Measurements from ENCODE around the gene ELF3.
"Not testable (repeated sequence)": the region's sequence is repeated elsewhere in the genome, so short reads cannot be mapped to it uniquely, and the experiment has no call there.

ELF3 gene

DNA sequence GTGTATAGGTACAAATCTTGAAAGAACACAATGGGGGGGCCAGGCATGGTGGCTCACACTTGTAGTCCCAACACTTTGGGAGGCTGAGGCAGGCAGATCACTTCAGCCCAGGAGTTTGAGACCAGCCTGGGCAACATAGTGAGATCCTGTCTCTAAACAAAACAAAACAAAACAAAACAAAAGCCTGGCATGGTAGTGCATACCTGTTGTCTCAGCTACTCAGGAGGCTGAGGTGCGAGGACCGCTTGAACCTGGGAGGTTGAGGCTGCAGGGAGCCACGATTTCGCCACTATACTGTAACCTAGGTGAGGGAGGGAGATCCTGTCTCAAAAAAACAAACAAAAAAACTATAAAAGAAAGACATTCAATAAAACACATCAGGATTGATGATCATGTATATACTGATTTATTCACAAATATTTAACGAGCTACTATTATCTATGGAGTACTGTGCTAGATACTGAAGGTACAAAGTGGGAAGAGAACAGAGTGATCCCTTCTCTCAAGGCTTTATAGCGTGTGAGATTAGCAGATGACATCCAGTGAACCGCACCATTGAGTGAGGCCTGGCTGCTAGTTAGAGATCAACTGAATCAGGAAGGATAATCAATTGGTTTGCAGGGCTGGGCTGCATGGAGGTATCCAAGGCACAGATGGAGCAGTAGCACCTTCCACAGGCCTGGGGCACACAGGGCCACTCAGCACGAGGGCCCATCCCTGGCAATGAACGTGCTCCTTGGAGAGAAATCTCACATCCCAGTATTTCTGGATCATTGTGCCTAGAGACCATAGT is 26.4 kb downstream of the ELF3 start:
- DNase-seq: no peak

DNA sequence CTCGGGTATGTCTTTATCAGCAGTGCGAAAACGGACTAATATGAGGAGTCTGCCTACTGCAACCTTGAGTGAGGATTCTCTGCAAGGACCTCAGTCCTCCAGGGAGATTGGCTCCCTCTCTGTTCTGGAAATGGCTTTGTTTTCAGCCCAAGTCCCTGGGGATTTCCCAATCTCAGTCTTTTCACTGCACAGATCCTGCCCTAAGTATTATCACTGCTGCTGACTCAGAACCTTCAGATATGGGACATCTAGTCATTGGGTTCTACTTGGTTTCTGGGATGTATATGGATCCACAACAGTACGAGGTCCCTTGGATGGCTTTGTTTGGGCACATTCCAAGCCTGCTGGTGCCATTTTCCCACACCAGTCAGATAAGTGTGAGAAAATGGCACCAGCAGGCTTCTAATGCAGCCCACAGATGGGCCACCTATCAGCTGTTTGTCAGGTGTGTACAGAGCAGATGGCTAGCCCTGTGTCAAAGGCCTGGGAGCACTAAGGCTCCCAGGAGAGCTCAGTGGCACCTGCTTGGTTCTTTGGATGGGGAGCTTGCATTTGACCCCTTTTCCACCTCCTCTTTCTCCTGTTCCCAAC is 27.4 kb downstream of the ELF3 start:
- DNase-seq: peak; percentile 53

DNA sequence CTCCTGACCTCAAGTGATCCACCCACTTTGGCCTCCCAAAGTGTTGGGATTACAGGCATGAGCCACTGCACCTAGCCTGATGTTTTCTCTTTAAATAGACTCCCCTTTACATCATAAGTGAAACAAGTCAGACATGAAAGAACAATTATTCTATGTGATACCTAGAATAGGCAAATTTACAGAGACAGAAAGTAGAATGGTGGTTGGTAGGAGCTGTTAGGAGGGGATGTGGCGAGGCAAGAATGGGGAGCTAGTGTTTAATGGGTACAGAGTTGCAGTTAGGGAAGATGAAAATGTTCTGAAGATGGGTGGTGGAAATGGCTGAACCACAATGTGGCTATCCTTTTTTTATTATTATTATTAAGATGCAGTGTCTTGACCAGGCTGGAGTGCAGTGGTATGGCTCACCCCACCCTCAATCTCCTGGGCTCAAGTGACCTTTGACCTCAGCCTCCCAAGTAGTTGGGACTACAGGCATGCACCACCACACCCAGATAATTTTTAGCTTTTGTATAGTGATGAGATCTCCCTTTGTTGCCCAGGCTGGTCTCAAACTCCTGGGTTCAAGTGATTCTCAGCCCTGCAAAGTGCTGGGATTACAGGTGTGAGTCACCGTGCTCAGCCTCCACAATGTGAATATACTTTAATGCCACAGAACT is 28.4 kb downstream of the ELF3 start:
- no peak for DNase-seq

DNA sequence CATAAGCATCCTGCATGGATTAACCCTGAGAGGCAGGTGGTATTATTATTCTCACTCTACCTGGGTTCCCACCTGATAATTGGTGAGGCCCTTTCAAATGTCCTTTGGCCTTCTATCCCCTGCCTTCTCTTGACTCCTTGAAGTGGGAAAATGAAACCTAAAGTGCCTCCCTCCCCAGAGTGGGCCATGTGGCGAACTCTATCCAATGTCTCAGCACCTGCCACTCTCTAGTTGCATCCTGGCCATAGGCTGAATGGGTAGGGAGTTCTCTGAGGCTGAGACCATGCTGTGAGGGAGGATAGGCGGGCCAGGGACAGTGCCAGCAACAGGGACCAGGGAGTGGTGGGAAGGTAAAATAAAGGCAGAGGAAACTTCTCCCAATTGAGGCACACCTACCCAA is 35.3 kb downstream of the ELF3 start:
- no peak for DNase-seq

DNA sequence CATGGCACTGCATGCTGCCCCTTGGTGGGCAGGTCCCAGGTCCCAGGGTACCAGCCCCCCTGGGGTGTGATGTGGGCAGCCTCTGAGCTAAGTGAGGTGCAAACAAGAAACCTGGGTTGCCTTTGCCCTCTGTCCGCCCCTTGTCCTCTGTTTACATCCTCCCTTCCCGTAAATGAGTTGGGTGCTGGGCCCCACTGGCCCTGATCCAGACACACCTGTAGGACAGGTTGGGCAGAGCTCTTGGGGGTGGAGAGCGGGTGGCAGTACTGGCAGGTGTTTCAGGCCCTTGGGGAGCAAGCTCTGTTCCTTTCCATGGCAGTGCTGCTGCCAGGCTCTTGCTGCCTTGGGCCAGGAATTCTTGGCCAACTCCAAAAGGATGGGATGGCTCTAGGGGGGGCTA is 35.8 kb downstream of the ELF3 start:
- DNase-seq: no peak

DNA sequence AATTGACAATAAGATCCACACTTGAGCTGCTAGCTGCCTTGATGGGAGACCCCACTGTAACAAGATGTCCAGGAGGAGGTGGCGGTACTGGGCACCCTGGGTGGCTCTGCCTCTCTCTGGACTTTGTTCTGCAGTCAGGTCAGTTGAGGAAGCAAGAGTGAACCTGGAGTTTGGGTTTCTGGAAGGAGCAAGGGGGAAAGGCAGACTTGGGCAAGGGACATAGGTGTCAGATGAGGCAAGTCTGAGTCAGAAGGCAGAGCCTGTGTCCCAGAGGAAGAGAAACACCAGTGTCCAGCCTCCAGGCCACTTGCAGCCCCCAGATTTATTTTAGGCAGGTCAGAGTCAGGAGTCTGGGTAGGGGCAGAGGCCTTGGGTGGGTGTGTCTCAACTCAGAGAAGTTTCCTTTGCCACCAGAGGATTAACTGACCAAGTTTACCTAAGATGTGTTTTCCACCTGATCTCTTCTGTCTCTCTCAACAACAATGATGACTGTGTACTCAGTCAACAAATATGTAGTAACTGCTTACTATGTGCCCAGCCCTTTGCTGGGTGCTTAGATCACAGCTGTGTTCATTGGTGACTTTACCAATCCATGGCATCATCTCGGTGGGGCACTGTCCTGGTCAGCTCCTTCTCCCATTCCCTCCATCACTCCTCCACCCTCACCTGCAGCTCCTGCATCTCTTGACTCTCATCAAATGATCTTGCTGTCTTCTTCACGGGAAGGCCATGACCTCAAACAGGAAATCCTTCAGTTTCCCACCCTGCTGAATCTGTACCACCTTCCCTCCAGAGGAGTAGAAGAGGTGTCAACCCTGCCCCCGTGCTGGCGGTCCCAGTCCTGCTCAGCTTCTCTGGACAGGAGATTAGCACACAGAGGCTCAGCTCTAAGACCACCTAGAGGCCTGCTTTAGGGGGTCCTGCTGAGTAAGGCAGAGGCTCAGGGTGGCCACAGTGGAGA is 36.6 kb downstream of the ELF3 start:
- DNase-seq: no peak

DNA sequence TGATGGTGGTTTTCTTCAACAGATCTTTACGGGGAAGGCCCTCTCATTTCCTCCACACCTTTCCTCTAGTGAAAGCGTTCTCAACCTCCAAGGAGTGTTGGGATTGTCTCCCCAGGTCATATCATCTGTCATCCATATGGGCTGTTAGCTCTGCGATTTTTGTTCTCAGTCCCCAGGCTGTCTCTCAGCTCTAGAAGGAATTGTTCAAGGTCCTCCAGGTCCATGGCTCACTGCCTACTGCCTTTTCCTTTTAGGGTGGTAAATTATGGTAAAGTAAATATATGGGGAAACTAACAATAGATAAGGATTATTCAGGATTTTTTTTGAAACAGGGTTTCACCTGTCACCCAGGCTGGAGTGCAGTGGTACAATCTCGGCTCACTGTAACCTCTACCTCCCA is 37.6 kb downstream of the ELF3 start:
- DNase-seq: no peak

DNA sequence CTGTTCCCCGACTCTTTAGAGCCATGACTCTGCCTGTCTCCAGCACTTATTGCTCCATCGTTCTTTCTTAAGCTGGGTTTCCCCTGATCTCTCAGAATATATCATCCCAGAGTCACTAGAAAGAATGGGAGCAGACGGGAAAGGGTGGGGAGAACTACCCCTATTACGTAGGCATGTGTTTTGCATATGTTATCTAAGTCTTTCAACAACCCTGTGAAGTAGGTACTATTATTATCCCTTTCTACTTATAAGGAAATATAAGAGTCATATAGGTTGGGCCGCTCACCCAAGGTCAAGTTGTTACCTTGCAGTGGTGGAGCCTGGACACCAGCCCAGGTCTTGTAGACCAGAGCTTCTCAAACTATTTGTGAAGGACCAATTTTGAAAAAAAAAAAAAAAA is 38.7 kb downstream of the ELF3 start:
- DNase-seq: no peak

DNA sequence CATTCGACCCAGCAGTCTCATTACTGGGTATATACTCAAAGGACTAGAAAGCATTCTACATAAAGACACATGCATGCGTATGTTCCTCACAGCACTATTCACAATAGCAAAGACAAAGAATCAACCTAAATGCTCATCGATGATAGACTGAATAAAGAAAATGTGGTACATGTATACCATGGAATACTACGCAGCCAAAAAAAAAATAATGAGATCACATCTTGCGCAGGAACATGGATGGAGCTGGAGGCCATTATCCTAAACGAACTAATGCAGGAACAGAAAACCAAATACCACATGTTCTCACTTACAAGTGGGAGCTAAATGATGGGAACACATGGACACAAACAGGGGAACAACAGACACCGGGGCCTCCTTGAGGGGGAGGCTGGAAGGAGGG is 43.7 kb downstream of the ELF3 start:
- DNase-seq: no peak

DNA sequence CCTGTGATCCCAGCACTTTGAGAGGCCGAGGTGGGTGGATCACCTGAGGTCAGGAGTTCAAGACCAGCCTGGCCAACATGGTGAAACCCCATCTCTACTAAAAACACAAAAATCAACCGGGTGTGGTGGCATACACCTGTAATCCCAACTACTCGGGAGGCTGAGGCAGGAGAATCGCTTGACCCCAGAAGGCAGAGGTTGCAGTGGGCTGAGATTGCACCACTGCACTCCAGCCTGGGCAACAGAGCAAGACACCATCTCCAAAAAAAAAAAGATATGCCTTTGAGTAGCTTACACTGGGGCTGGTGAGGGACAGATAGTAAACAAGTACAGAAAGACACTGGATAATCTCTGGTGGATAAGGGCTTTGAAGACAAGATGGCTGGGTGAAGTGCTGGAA is 44.3 kb downstream of the ELF3 start:
- DNase-seq: not testable (repeated sequence)

DNA sequence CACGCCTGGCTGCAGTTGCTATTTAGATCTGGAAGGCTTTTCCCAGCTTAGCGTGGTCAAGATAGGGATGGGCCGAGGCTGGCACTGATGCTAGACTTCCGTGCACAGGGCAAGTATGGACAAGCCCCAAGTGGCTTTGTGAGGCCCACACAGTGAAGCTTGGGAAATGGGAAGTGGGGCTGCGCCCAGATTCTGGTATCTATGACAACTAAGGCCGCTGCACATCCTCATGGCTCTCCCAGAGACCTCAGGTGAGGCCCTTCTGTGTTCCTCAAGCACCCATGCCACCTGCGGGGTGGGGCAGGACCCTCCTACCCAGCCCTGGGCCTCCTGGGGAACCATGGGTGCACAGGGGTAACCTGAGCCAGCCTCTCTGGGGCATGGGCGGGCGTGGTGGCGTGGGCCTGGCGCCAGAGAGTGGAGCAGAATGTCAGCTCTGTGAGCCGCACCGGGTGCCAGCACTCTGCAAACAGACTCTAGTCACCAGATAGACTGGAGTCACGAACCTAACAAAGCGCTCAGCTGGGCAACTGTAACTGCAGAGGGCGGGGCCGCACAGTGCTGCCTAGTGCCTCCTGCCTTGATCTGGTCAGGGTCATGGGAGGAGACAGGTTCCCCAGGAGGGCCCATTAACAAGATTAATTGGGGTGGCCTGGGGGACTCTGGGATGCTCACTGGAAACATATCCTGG is 46.4 kb downstream of the ELF3 start:
- DNase-seq: peak; percentile 52

DNA sequence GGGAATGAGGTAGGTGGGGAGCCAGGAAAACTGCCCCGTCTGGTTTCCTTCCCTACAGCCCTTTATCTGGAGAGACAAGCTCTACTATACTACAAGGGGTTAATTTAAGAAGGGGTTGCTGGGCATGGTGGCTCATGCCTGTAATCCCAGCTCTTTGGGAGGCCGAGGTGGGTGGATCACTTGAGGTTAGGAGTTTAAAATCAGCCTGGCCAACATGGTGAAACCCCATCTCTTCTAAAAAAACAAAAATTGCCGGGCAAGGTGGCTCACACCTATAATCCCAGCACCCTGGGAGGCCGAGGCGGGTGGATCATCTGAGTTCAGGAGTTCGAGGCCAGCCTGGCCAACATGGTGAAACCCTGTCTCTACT is 46.9 kb downstream of the ELF3 start:
- DNase-seq: not testable (repeated sequence)

DNA sequence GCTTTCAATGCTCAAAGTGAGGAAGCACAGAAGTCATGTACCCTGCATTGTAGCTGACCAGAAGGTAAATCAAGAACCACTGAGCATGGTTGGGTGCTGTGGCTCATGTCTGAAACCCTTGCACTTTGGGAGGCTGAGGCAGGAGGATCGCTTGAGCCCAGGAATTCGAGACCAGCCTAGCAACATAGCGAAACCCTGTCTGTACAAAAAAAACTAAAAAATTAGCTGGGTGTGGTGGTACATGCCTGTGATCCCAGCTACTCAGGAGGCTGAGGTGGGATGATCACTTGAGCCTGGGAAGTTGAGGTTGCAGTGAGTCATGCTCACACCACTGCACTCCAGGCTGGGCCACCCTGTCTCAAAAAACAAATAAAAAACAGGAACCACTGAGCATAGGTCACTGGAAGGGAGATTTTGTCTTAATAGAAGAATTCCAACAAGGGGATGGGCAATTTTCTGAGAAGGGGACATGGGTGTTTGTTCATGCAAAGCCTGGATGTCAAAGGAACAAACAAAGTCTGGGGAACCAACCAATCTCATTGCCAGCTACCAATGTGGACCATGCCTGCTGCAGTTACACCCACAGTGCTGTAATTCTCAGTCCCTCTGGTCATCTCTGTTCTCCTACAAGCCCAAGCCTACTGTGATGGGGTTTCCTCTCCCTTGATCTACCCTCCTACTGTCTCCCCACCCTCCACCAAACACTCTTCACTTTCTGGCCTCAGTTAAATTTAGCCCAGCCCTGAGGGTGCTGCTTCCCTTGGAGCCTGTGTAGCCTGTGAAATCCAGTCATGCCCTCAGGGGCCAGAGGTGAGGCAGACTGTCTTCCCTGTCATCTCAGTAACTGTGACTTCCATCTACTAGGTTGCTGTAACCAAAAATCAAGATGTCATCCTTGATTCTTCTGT is 47.9 kb downstream of the ELF3 start:
- DNase-seq: no peak

DNA sequence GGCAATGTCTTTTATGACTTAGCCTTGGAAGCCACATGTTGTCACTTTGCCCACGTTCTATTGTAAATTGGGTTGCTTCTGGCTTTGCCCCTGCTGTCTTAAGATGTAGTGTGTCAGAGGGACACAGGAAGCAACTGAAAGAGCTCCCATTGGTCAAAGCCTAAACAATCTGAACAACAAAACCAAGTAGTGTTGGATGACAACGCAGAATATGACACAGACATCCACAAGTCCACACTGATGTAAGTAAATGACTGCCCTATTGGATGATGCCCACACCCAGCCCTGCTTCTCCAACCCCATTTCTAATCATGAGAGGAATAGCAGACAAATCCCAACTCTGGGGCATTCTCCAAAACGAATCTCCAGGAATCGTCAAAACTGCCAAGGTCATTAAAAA is 50.7 kb downstream of the ELF3 start:
- DNase-seq: no peak

DNA sequence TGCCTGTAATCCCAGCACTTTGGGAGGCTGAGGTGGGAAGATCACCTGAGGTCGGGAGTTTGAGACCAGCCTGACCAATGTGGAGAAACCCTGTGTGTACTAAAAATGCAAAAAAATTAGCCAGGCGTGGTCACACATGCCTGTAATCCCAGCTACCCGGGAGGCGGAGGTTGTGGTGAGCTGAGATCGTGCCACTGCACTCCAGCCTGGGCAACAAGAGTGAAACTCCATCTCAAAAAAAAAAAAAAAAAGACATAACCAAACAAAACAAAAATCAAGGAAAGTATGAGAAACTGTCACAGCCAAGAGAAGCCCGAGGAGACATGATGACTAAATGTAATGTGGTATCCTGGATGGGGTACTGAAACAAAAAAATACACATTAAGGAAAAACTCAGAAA is 51.4 kb downstream of the ELF3 start:
- not testable (repeated sequence) for DNase-seq

DNA sequence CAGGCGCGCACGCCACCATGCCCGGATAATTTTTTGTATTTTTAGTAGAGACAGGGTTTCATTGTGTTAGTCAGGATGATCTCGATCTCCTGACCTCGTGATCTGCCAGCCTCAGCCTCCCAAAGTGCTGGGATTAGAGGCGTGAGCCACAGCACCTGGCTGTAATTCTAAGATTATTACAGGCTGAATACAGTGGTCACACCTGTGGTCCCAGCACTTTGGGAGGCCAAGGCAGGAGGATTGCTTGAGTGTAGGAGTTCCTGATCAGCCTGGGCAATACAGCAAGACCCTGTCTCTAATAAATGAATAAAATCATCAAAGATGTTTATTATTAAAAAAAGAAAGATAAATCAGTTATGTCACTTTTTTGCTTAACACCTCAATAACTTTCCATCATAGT is 52.2 kb downstream of the ELF3 start:
- DNase-seq: not testable (repeated sequence)

DNA sequence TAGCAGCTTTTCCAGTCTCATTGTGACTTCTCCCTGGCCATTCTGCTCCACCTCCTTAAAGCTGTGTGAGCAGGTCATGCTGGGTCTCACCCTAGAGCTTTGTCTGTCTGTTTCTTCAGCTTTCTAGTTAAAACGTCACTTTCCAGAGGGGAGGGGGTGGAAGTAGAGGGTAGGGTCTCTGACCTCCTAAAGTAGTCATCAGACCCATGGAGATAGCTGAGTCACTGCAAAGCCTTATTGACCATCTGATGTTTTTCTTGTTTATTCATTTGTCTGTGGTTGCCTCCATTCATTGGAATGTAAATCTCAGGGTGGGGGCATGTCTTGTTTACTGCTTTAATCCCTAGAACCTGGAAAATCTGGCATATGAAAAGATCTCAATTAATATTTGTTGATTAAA is 52.7 kb downstream of the ELF3 start:
- DNase-seq: no peak

DNA sequence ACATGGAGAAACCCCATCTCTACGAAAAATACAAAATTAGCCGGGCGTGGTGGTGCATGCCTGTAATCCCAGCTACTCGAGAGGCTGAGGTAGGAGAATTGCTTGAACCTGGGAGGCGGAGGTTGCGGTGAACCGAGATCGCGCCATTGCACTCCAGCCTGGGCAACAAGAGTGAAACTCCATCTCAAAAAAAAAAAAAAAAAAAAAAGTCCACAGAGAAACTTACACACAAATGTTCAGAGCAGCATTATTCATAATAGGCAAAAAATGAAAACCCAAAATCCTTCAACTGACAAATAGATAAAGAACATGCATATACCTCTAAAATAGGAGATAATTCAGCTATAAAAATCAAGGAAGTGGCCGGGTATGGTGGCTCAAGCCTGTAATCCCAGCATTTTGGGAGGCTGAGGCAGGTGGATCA is 54.5 kb downstream of the ELF3 start:
- not testable (repeated sequence) for DNase-seq

Measured in NCI-H82 (cell line).